ENCODE results near the gene CCDC60.

The CCDC60 gene

DNA sequence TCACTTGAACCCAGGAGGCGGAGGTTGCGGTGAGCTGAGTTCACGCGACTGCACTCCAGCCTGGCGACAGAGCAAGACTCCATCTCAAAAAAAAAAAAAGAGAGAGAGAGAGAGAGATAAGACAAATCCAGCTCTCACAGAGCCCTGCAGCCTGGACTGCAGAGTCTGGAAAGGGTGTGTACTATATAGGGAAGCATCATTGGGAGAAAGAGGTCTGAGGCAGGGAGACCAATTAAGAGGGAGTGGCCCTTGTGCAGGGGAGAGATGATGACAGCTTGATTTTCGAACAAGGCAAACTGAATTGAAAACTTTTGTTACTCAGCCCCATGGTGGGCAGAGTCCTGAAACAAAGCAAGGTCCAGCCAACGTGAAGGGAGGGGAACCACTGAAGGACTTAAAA is 116.2 kb downstream of the CCDC60 start:
- TF ChIP-seq CTCF (IDR thresholded peaks at IDR 0.05; ENCODE audit: borderline replicate concordance, control extremely low read depth, extremely low read depth, insufficient read depth, missing control alignments) = no peak
- in situ Hi-C loops (cut with MboI; ENCODE audit: low sequenced_read_pairs, unreplicated experiment) = no loop called here
- DNase-seq (ENCODE audit: low spot score) = no peak

DNA sequence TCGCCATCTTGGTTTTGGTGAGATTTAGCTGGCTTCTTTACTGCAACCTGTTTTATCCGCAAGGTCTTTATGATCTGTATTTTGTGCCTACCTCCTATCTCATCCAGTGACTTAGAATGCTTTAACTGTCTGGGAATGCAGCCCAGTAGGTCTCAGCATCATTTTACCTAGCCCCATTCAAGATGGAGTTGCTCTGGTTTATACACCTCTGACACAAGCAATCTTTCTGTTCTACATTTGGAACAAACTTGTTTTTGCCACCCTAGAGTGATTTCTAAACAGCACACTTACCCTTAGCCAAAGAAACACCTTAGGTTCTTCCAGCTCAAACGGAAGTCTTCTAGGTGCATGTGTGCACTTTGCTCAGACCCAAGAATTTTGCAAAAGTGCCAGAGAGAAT is 122.3 kb downstream of the CCDC60 start:
- in situ Hi-C loops (cut with MboI; ENCODE audit: low sequenced_read_pairs, unreplicated experiment) = no loop called here
- no peak for TF ChIP-seq CTCF (IDR thresholded peaks at IDR 0.05; ENCODE audit: borderline replicate concordance, control extremely low read depth, extremely low read depth, insufficient read depth, missing control alignments)
- DNase-seq (ENCODE audit: low spot score) = no peak

DNA sequence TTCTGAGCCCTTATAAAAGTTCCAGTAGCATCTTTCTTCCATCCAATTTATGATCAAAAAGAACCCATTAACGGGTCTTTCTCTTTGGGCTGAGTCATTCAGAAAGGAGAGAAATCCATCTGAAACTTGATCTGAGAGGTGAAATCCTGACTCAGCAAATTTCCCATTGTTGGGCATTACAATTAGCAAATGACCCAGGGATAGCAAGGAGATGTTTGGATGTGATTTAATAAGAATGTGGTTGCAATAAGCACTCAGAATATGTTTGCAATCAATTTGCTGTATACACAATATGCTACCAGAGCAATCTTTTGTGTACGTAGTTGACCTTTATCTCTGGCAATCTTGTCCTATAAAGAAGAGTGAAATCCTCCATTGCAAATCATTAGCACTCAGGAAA is 122.7 kb downstream of the CCDC60 start:
- in situ Hi-C loops (cut with MboI; ENCODE audit: low sequenced_read_pairs, unreplicated experiment) = no loop called here
- TF ChIP-seq CTCF (IDR thresholded peaks at IDR 0.05; ENCODE audit: borderline replicate concordance, control extremely low read depth, extremely low read depth, insufficient read depth, missing control alignments) = no peak
- no peak for DNase-seq (ENCODE audit: low spot score)

DNA sequence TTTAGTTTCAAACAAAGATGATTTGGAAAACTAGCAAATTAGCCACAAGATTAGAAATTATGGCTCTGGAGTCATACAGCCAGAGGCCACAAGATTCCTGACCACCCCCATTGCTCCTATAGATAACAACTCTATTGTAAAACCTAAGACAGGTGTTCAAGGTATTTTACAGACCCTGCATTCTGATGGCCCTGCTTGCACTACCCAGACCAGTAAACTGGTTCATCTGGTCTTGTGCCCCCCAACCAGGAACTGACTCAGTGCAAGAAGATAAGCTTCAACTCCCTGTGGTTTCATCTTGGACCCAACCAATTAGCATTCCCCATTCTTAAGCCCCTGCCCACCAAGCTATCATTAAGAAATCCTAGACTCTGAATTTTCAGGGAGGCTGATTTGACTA is 125.0 kb downstream of the CCDC60 start:
- DNase-seq (ENCODE audit: low spot score) = no peak
- no peak for TF ChIP-seq CTCF (IDR thresholded peaks at IDR 0.05; ENCODE audit: borderline replicate concordance, control extremely low read depth, extremely low read depth, insufficient read depth, missing control alignments)
- in situ Hi-C loops (cut with MboI; ENCODE audit: low sequenced_read_pairs, unreplicated experiment) = no loop called here

GRCh38 chr12:119460876-119461275 is 126.3 kb downstream of the CCDC60 start:
- DNase-seq (ENCODE audit: low spot score) = no peak
- no peak for TF ChIP-seq CTCF (IDR thresholded peaks at IDR 0.05; ENCODE audit: borderline replicate concordance, control extremely low read depth, extremely low read depth, insufficient read depth, missing control alignments)
- in situ Hi-C loops (cut with MboI; ENCODE audit: low sequenced_read_pairs, unreplicated experiment) = no loop called here

DNA sequence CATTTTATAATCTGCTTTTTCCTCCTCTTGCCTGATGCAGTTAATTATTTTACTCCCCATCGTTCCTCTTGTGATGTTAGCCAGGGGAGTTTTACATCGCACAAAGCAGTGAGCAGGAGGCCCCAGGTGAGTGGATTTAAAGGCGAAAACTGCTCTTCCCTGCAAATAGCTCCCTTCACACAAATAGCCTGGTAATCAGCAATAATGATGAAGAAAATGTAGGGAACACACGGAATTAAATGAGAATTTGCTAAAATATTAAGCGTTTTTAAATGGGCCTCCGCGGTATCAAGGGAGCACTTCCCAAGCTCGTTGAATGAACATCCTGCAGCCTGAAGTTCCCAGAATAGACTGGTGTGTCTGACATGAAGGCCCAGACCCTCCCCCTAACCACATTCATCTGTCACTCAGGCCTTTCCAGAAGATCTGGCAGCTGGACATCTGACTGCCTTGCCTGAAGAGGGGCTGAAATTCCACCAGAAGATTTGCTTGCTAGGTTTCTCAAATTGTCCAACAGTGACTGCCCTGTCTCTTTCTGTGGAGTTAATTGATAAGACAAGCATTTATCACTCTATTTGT is 127.2 kb downstream of the CCDC60 start:
- in situ Hi-C loops (cut with MboI; ENCODE audit: low sequenced_read_pairs, unreplicated experiment) = no loop called here
- no peak for DNase-seq (ENCODE audit: low spot score)
- no peak for TF ChIP-seq CTCF (IDR thresholded peaks at IDR 0.05; ENCODE audit: borderline replicate concordance, control extremely low read depth, extremely low read depth, insufficient read depth, missing control alignments)
